NCI-H128 (cell line): Measurements from ENCODE around the gene C9.
"Not testable (repeated sequence)": the region's sequence is repeated elsewhere in the genome, so short reads cannot be mapped to it uniquely, and the experiment has no call there.

ENCODE experiments used
- DNase-seq: peaks from one replicate; lab custom pipeline; 2025; ENCODE audit not compliant: unreplicated experiment; lab: John Stamatoyannopoulos, UW

The C9 gene

DNA sequence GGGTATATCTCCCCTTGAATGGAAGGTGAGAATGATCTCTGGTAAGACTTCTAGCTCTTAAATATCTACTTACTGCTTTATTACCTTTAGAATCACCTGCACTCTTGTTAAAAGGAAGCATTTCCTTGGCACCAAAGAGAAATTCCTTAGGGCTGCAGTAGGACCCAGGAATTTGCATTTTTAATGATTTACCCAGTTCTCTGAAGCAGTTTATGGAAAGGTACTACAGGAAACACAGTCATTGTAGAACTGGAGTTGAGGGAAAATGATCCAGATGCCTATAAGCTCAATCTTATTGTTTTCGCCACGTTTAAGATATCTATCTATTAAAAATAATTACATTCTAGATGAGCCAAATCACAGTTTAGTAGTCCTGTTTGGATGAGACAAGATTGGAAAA lies 9.5 kb upstream of the C9 start:
- no peak for DNase-seq

GRCh38 chr5:39371367-39371635 lies 7.0 kb upstream of the C9 start:
- no peak for DNase-seq

DNA sequence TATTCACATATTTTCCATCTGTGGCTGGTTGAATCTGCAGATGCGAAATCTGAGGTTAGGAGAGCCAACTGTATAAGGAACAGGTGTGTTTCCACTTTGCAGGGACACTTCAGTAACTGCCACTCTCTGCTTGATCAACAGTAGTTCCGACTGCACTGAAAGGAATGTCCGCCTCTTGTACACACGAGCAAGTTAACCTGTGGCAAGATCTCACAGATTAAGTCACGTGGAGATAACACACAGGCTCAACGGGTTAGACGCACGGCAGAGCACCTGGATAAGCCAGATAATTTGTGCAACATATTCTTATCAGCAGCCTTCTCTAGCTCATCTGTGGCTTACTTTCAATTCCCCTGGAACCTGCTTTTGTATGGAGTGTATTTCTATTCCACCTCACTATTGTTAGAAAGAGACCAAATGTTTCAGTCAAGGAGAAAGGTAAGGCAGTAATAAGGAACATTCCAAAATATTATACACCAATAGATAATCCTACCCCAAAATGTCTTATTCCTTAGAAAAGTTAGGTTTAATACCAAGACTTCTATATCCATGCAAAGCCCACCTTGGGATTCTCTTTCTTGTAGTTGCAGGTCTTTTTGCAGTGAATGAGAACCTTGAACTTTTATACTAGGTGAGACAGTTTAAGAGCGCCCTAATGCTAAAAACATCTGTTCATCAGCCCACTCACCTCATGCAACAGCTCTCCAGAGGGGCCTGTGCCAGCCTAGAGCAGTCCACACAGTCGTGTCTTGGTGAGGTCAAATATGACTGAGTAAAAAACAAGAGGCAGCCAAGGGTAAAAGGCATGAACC lies 6.5 kb upstream of the C9 start:
- no peak for DNase-seq

DNA sequence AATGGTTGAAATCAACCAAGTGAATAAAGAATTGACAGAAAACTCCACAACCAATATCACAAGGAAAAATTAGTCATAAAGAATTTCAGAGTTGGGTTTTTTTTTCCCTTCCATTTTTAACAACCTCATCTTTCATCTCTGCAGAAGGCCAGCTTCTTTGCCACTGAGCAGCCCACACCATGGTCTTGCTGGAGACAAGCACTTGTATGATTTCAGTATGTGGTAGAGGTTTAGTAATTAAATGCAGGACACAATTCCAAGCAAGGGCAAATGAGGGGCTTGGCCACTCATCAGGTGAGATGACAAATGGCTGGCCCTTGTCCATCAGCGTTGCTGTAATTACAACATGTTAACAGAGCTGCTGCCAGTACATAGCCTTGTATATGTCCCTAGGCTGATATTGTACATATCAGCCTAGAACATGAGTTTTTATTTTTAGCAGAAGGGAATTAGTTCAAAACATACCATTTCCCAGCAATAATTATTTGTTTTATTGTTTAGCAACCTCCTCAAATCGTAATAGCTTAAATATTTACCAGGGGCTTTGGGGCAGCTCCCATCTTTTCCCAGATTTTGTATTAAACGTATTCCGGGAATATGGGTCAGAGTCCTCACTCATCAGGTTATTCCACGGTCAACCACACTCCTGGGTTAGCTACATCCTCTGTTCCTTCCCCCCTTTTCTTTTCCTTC lies 5.0 kb upstream of the C9 start:
- DNase-seq, result no peak

GRCh38 chr5:39368116-39368515 lies 3.8 kb upstream of the C9 start:
- no peak for DNase-seq

DNA sequence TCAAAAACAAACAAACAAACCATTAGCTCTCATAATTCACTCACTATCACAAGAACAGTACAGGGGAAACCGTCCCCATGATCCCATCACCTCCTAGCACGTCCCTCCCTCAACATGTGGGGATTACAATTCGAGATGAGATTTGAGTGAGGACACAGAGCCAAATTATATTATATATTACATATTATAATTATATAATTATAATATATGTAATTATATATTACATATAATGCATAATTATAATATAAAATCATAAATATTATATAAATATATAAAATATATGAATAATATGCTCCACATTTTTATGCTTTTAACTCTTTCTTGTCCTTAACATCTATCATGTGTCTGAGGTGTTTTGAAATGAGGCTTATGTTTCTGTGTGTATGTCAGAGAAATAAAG lies 3.4 kb upstream of the C9 start:
- no peak for DNase-seq

GRCh38 chr5:39363217-39363616 lies 1.1 kb downstream of the C9 start:
- no peak for DNase-seq

GRCh38 chr5:39362646-39363045 lies 1.6 kb downstream of the C9 start:
- no peak for DNase-seq

DNA sequence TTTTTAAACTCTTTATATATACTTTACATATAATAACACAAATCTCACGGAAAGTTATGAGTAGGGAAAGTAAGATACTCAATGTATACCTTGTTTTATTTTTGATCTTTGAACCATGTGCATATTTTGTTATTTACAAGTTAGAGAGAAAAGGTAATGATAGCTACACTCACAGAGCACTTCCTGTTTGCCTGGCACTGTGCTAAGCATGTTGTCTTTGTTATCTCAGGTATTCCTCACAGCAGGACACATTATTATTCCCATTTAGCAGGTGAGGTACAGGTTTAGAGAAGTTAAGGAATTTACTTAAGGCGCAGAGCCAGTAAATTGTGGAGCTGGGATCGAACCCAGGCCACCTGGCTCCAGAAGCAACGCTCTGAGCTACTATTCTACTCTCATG lies 3.0 kb downstream of the C9 start:
- no peak for DNase-seq

- no peak for DNase-seq
Measured at GRCh38 chr5:39360471-39361111, 3.7 kb downstream of the C9 start.

GRCh38 chr5:39356263-39356662 lies 8.0 kb downstream of the C9 start:
- no peak for DNase-seq

- no peak for DNase-seq
Measured at GRCh38 chr5:39355324-39355723, 9.0 kb downstream of the C9 start.

GRCh38 chr5:39353717-39354399 lies 10.4 kb downstream of the C9 start:
- no peak for DNase-seq

DNA sequence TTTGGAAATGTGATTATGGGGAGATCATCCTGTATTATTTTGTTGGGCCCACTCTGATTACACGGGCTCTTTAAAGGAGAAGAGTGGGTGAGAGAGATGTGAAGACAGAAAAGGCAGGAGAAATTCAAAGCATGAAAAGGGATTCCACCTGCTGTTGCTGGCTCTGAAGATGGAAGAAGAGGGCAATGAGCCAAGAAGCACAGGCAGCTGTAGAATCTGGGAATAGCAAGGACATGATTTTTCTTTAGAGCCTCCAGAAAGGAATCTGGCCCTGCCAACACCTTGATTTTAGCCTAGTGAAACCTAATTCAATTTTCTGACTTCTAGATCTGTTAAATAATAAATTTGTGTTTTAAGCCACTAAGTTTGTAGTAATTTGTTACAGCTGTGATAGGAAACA lies 11.3 kb downstream of the C9 start:
- no peak for DNase-seq

GRCh38 chr5:39352170-39352569 lies 12.1 kb downstream of the C9 start:
- no peak for DNase-seq

GRCh38 chr5:39349484-39349883 lies 14.8 kb downstream of the C9 start:
- no peak for DNase-seq

DNA sequence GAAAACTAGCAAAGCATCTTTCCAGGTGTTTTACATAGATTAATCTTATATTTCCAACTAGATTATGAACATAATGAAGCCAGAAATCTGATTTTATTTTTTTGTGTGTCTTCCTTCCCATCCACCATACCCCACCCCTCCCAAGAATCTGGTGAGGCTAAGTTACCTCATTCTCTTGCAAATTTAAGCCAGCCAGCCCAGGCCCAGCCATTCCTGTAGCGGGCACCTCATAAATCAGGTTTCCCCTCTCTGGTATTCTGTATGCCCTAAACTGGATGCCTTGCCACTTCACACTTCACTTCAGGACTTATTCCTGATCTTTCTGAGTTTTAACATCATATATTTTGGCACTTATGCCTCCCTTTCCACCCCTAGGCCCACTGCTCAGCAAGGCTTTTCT lies 21.8 kb downstream of the C9 start:
- DNase-seq, result no peak

DNA sequence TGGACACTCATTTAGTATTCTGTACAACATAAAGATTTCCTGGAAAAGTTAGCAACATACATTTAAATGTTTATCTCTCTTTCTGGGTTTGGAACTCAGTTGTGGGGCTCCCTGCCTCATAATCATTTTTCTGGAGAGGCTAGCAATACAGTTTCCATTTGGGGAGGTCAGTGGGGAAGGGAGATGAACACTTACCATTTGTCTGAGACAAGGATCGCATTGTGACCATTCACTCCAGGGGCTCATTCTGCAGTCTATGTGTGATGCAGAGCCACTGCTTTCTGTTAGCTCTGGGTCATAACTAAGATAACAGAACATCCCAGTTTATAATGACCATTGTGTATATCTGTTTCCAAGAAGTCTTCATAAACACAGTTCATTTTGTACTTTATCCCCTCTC lies 22.4 kb downstream of the C9 start:
- DNase-seq, result no peak

GRCh38 chr5:39340506-39340905 lies 23.8 kb downstream of the C9 start:
- no peak for DNase-seq

DNA sequence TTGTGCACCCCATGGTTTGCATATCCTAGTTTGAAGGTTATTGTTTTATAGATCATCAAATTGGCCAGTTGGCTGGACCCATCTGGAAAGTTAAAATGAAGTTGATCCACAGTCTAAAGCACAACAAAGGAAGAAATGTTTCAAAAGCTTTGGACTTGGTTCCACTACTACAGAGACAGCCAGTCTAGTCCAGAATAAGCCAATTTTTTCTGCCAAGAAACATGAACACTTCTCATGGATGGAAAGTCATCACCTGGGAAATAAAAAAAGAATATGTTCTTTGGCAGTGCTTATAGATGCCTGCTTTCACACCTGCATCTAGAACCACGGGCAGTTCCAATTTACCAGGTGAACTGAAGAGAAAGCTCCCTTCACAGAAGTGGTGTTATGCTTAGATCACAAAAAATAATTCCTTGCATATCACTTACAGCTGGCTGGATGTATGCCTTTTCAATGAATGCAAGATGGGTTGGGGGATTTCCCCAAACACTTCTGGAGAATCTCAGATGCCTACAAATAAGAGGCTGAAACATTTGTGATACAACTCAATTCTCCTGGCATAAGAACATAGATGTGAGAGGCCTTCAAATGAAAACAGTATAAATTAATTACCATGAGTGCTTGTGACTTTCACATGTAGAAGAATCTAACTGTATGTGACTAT lies 26.9 kb downstream of the C9 start:
- no peak for DNase-seq

DNA sequence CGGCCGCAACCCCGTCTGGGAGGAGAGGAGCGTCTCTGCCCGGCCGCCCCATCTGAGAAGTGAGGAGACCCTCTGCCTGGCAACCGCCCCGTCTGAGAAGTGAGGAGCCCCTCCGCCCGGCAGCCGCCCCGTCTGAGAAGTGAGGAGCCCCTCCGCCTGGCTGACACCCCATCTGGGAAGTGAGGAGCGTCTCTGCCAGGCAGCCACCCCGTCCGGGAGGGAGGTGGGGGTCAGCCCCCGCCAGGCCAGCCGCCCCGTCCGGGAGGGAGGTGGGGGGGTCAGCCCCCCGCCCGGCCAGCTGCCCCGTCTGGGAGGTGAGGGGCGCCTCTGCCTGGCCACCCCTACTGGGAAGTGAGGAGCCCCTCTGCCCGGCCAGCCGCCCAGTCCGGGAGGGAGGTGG lies 30.0 kb downstream of the C9 start:
- DNase-seq, result not testable (repeated sequence)
